ENCODE measurements around the gene ZFYVE28.

DNA sequence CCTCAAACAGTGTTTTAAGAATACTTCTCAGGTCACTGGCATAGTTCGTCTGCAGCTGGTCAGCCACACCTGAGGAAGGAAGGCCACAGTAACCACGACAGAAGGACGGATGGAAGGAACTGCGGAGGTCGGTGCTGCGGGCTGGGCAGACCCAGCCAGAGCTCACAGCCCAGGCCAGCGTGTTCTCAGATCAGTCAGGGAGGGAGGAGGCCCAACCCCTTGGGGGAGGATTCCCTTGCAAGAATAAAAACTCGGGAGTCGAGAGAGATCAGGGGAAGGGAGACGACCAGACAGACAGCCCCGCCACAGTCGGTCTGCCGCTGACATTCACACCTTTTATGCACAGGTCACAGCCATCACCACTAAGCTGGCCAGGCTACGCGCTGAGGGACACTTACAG lies 145.2 kb downstream of the ZFYVE28 start:
- no peak for TF ChIP-seq POLR2A (IDR thresholded peaks at IDR 0.05)
- TF ChIP-seq, protein P1, sequence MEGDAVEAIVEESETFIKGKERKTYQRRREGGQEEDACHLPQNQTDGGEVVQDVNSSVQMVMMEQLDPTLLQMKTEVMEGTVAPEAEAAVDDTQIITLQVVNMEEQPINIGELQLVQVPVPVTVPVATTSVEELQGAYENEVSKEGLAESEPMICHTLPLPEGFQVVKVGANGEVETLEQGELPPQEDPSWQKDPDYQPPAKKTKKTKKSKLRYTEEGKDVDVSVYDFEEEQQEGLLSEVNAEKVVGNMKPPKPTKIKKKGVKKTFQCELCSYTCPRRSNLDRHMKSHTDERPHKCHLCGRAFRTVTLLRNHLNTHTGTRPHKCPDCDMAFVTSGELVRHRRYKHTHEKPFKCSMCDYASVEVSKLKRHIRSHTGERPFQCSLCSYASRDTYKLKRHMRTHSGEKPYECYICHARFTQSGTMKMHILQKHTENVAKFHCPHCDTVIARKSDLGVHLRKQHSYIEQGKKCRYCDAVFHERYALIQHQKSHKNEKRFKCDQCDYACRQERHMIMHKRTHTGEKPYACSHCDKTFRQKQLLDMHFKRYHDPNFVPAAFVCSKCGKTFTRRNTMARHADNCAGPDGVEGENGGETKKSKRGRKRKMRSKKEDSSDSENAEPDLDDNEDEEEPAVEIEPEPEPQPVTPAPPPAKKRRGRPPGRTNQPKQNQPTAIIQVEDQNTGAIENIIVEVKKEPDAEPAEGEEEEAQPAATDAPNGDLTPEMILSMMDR (IDR thresholded peaks at IDR 0.05), result no peak

Measured in Peyer's patch (tissue), 4 donors.